ENCODE data around the gene PEX5L.
A peak's percentile ranks its signal among the peaks of the same experiment; 100 is the strongest.

- no peak for TF ChIP-seq RAD21 (IDR thresholded peaks at IDR 0.05; ENCODE audit: low read depth)
- TF ChIP-seq EP300 (IDR thresholded peaks at IDR 0.05; ENCODE audit: borderline replicate concordance): no peak
- no peak for TF ChIP-seq MAX (IDR thresholded peaks at IDR 0.05)
- TF ChIP-seq NFIC (IDR thresholded peaks at IDR 0.05): no peak
- TF ChIP-seq EGR1 (IDR thresholded peaks at IDR 0.05): no peak
- peak; percentile 50; the same call in 1 of the 2 replicates for TF ChIP-seq REST (IDR thresholded peaks at IDR 0.05; ENCODE audit: low read depth)
- no peak for TF ChIP-seq ZBTB7A (IDR thresholded peaks at IDR 0.05; ENCODE audit: low read depth)
Measured at GRCh38 chr3:179945569-179945968, 91.2 kb downstream of the PEX5L start.
